H1 (cell line): ENCODE data around the gene WIPI1. TPM values are rescaled to one million over a fixed set of nuclear protein-coding genes. Genes with fewer than 3 reads are reported as not detected.

Source experiments
- CTCF ChIA-PET: fragments of 300-600 bp; sonication (Branson Sonifier 250); formaldehyde crosslinking; loops from one replicate; lab custom pipeline; 2021; ENCODE audit not compliant: partially characterized antibody; lab: Charles Lee
- POLR2A ChIA-PET: fragments of 300-600 bp; sonication (Branson Sonifier 250); formaldehyde crosslinking; loops from one replicate; lab custom pipeline; 2021; ENCODE audit warnings: inconsistent platforms; ENCODE audit not compliant: partially characterized antibody; lab: Charles Lee
- DNase-seq, 2 experiments: peaks; one replicate each; pipeline versions ENCODE4 v3.0.0 to v3.0.0-alpha.2; 2010 to 2022; ENCODE audit warnings: low spot score in 2 of 2, low read depth in 1 of 2, mixed read lengths in 1 of 2
- FAIRE-seq: peaks from 2 replicates; lab custom pipeline; 2011; peaks lifted over from hg19 to GRCh38; lab: Jason Lieb, UNC
- H2AFZ ChIP-seq: 2 replicates; pipeline ENCODE4 v1.8.1; 2012; ENCODE audit warnings: low read length, inconsistent platforms
- H2AK5ac ChIP-seq: 2 replicates; pipeline ENCODE4 v1.6.1; 2013; ENCODE audit warnings: low read depth, low read length
- H2BK120ac ChIP-seq: replicated peaks from 2 replicates; pipeline ENCODE3; 2013; ENCODE audit warnings: low read depth, low read length, inconsistent platforms
- H2BK12ac ChIP-seq: 2 replicates; pipeline ENCODE4 v1.6.1; 2013; ENCODE audit warnings: low read depth, low read length
- H2BK15ac ChIP-seq: 2 replicates; pipeline ENCODE4 v1.6.1; 2013; ENCODE audit warnings: low read length
- H2BK20ac ChIP-seq: 2 replicates; pipeline ENCODE4 v1.6.1; 2013; ENCODE audit warnings: low read length
- H2BK5ac ChIP-seq: 2 replicates; pipeline ENCODE4 v1.6.1; 2013; ENCODE audit warnings: low read depth, low read length
- H3K14ac ChIP-seq: 2 replicates; pipeline ENCODE4 v1.6.1; 2013; ENCODE audit warnings: inconsistent platforms; ENCODE audit not compliant: insufficient read length
- H3K18ac ChIP-seq: 2 replicates; pipeline ENCODE4 v1.6.1; 2013; ENCODE audit warnings: low read length; ENCODE audit errors: extremely low read depth
- H3K23ac ChIP-seq: 2 replicates; pipeline ENCODE4 v1.6.1; 2013; ENCODE audit warnings: inconsistent platforms; ENCODE audit not compliant: insufficient read length
- H3K23me2 ChIP-seq: 2 replicates; pipeline ENCODE4 v1.6.1; 2013; ENCODE audit warnings: low read depth, low read length
- H3K27ac ChIP-seq: 2 replicates; pipeline ENCODE4 v1.6.1; 2011; ENCODE audit warnings: low read depth, low read length, inconsistent platforms
- H3K27me3 ChIP-seq, 4 experiments: replicated peaks in 1 of 4; 1 replicate in 1 of 4; 2 replicates in 3 of 4; pipeline versions ENCODE4 v1.6.1 to v1.8.1; 2011 to 2013; ENCODE audit warnings: low read length in 3 of 4, mild to moderate bottlenecking in 3 of 4, inconsistent platforms in 2 of 4, mixed read lengths in 2 of 4, moderate library complexity in 1 of 4; ENCODE audit not compliant: control insufficient read depth in 3 of 4, insufficient read depth in 3 of 4; ENCODE audit errors: extremely low read depth in 1 of 4
- H3K36me3 ChIP-seq, 4 experiments: 2 replicates each; pipeline versions ENCODE4 v1.6.1 to v1.8.1; 2011 to 2013; ENCODE audit warnings: mild to moderate bottlenecking in 4 of 4, low read length in 3 of 4, moderate library complexity in 2 of 4, control low read depth in 1 of 4, inconsistent platforms in 1 of 4; ENCODE audit not compliant: insufficient read depth in 4 of 4, control insufficient read depth in 2 of 4
- H3K4ac ChIP-seq: replicated peaks from 2 replicates; pipeline ENCODE3; 2013; ENCODE audit warnings: low read length, low read depth, mixed read lengths, inconsistent platforms; ENCODE audit not compliant: insufficient read length
- H3K4me1 ChIP-seq, 4 experiments: replicated peaks in 1 of 4; 1 replicate in 1 of 4; 2 replicates in 3 of 4; pipeline versions ENCODE4 v1.6.1 to v1.8.1; 2011 to 2013; ENCODE audit warnings: low read length in 3 of 4, inconsistent platforms in 2 of 4, mixed read lengths in 1 of 4; ENCODE audit not compliant: insufficient read depth in 4 of 4, control insufficient read depth in 3 of 4
- H3K4me2 ChIP-seq, 2 experiments: 2 replicates each; pipeline versions ENCODE4 v1.6.1 to v1.8.1; 2011 to 2013; ENCODE audit warnings: low read depth in 2 of 2, low read length in 2 of 2, control low read depth in 1 of 2, inconsistent platforms in 1 of 2, mild to moderate bottlenecking in 1 of 2; ENCODE audit not compliant: insufficient read depth in 1 of 2
- H3K4me3 ChIP-seq, 4 experiments: fragments of 200-600, 300-600 bp in 1 of 4; sonication (generic), shearing (Covaris generic), sonication (Bioruptor Twin) in 1 of 4; 2 replicates each; pipeline versions ENCODE4 v1.5.1 to v1.8.1; 2011 to 2016; ENCODE audit warnings: low read length in 4 of 4, low read depth in 3 of 4, control low read depth in 2 of 4, inconsistent platforms in 2 of 4, mild to moderate bottlenecking in 2 of 4, mixed read lengths in 1 of 4, moderate library complexity in 1 of 4; ENCODE audit not compliant: insufficient read depth in 2 of 4; ENCODE audit errors: extremely low read depth in 1 of 4
- H3K56ac ChIP-seq: replicated peaks from 2 replicates; pipeline ENCODE3; 2013; ENCODE audit warnings: low read depth, mild to moderate bottlenecking, mixed read lengths, low read length, inconsistent platforms; ENCODE audit not compliant: insufficient read length
- H3K79me1 ChIP-seq: 2 replicates; pipeline ENCODE4 v1.6.1; 2013; ENCODE audit warnings: low read depth, low read length, control low read depth
- H3K79me2 ChIP-seq, 2 experiments: 2 replicates each; pipeline versions ENCODE4 v1.6.1 to v1.8.1; 2012 to 2013; ENCODE audit warnings: low read length in 2 of 2, mild to moderate bottlenecking in 2 of 2, inconsistent platforms in 1 of 2; ENCODE audit not compliant: insufficient read depth in 2 of 2, control insufficient read depth in 1 of 2
- H3K9ac ChIP-seq, 4 experiments: replicated peaks in 1 of 4; 1 replicate in 1 of 4; 2 replicates in 3 of 4; pipeline versions ENCODE4 v1.6.1 to v1.8.1; 2011 to 2013; ENCODE audit warnings: low read depth in 3 of 4, low read length in 3 of 4, control low read depth in 2 of 4, mild to moderate bottlenecking in 2 of 4, moderate library complexity in 2 of 4, inconsistent platforms in 1 of 4; ENCODE audit errors: extremely low read depth in 1 of 4
- H3K9me3 ChIP-seq, 2 experiments: 2 replicates each; pipeline versions ENCODE4 v1.6.1 to v1.8.1; 2012 to 2013; ENCODE audit warnings: mild to moderate bottlenecking in 2 of 2, moderate library complexity in 2 of 2, control low read depth in 1 of 2, inconsistent platforms in 1 of 2, low read depth in 1 of 2, low read length in 1 of 2, mixed read lengths in 1 of 2; ENCODE audit not compliant: insufficient read depth in 2 of 2
- H4K20me1 ChIP-seq, 2 experiments: replicated peaks in 1 of 2; 2 replicates each; pipeline versions ENCODE3 to v1.8.1; 2011 to 2013; ENCODE audit warnings: inconsistent platforms in 2 of 2, low read length in 2 of 2, mild to moderate bottlenecking in 1 of 2; ENCODE audit not compliant: insufficient read depth in 2 of 2, control insufficient read depth in 1 of 2
- H4K5ac ChIP-seq: 2 replicates; pipeline ENCODE4 v1.6.1; 2013; ENCODE audit warnings: low read length, low read depth, mixed read lengths, inconsistent platforms; ENCODE audit not compliant: insufficient read length
- H4K8ac ChIP-seq: 2 replicates; pipeline ENCODE4 v1.8.0; 2013; ENCODE audit warnings: mild to moderate bottlenecking, moderate library complexity, low read length, inconsistent platforms; ENCODE audit not compliant: insufficient read depth; ENCODE audit errors: extremely low read depth
- H4K91ac ChIP-seq: replicated peaks from 2 replicates; pipeline ENCODE3; 2013; ENCODE audit warnings: low read length, mixed read lengths, inconsistent platforms; ENCODE audit not compliant: insufficient read length
- ATF2 ChIP-seq: IDR thresholded peaks from 2 replicates; pipeline ENCODE4 v1.6.1; 2012; ENCODE audit warnings: low read length, inconsistent platforms
- EP300 ChIP-seq, 2 experiments: IDR thresholded peaks; 1 replicate in 1 of 2; 2 replicates in 1 of 2; pipeline ENCODE4 v1.6.1; 2011 to 2012; ENCODE audit warnings: low read depth in 2 of 2, low read length in 2 of 2, mild to moderate bottlenecking in 2 of 2, borderline replicate concordance in 1 of 2, inconsistent platforms in 1 of 2, moderate library complexity in 1 of 2
- EZH2 ChIP-seq: fragments of 200-600 bp; sonication (generic); IDR thresholded peaks from 2 replicates; pipeline ENCODE4 v1.7.1; 2012; ENCODE audit warnings: low read depth, mild to moderate bottlenecking, moderate library complexity, low read length, inconsistent platforms; ENCODE audit not compliant: severe bottlenecking
- FOSL1 ChIP-seq: IDR thresholded peaks from 2 replicates; pipeline ENCODE4 v1.6.1; 2011; ENCODE audit warnings: mild to moderate bottlenecking, low read depth, low read length, moderate library complexity; ENCODE audit not compliant: insufficient read depth
- NANOG ChIP-seq: IDR thresholded peaks from 2 replicates; pipeline ENCODE4 v1.6.1; 2011; ENCODE audit warnings: low read length, low read depth, mild to moderate bottlenecking, inconsistent platforms; ENCODE audit not compliant: insufficient read depth, poor library complexity, severe bottlenecking
- RBBP5 ChIP-seq: IDR thresholded peaks from 2 replicates; pipeline ENCODE4 v1.7.1; 2012; ENCODE audit warnings: low read depth, mild to moderate bottlenecking, inconsistent platforms, low read length, moderate library complexity, borderline replicate concordance
- RXRA ChIP-seq: IDR thresholded peaks from 2 replicates; pipeline ENCODE4 v1.6.1; 2011; ENCODE audit warnings: low read depth, mild to moderate bottlenecking, low read length, moderate library complexity; ENCODE audit not compliant: insufficient read depth
- SAP30 ChIP-seq: fragments of 300-600 bp; sonication (generic); IDR thresholded peaks from 2 replicates; pipeline ENCODE4 v1.7.1; 2012; ENCODE audit warnings: low read length, moderate library complexity, mild to moderate bottlenecking, inconsistent platforms; ENCODE audit not compliant: insufficient read depth, insufficient replicate concordance
- TCF12 ChIP-seq: IDR thresholded peaks from 2 replicates; pipeline ENCODE4 v1.6.1; 2011; ENCODE audit warnings: low read depth, mild to moderate bottlenecking, low read length
- TEAD4 ChIP-seq: IDR thresholded peaks from 2 replicates; pipeline ENCODE4 v1.6.1; 2012; ENCODE audit warnings: low read depth, low read length, inconsistent platforms, mixed read lengths
- WGBS, 2 experiments: shearing (Covaris generic) in 1 of 2; methylation state at CpG; one replicate each; pipeline versions ENCODE4 v1.1.6 to v1.1.7; 2013 to 2015; ENCODE audit warnings: low lambda C conversion rate in 2 of 2, mixed read lengths in 2 of 2, inconsistent platforms in 1 of 2, low coverage in 1 of 2, missing lambda C conversion rate in 1 of 2; ENCODE audit not compliant: insufficient replicate concordance in 2 of 2, insufficient coverage in 1 of 2, insufficient read length in 1 of 2; ENCODE audit errors: extremely low coverage in 1 of 2, missing lambda C conversion rate in 1 of 2; 5-methylcytosine and 5-hydroxymethylcytosine counted together
- polyA plus RNA-seq, 7 experiments: library from polyadenylated mRNA; depleted of rRNA in 3 of 7; stranded (reverse) in 5 of 7; unstranded in 2 of 7; fragments of >200 nt in 5 of 7; fragments of 200-250 nt in 2 of 7; gene quantifications; 1 replicate in 5 of 7; 2 replicates in 1 of 7; 4 replicates in 1 of 7; pipeline versions ENCODE4 v1.2.1 to v1.2.3, GENCODE V29; 2011 to 2013; ENCODE audit warnings: missing spikeins in 2 of 7, mixed read lengths in 2 of 7
- total RNA-seq: library from RNA; stranded (reverse); fragmentation: NEBNext Ultra II Directional; extraction: Animal tissue kit (Norgen Biotek cat#: 25700); gene quantifications from 2 replicates; pipeline ENCODE4 v1.2.1, GENCODE V29; 2021

Gene WIPI1
- total and polyA plus RNA-seq, 2 of the 8 experiments (the other 6 are each of a cell fraction or from before 2014, with no cell fraction given), result 16.6 to 17.4 TPM

- H2BK120ac ChIP-seq, result no peak overlapping the region
- DNase-seq (no peak), FAIRE-seq (no peak)
- 0 out of 2 replicates have a peak overlapping the region, but pooled peaks have one; percentile 5 for H2BK12ac ChIP-seq
- no peaks in the 10 kb centered on the region for H3K36me3 ChIP-seq
- no peak overlapping the region for H3K27ac ChIP-seq
- H4K5ac ChIP-seq, result no peak overlapping the region
- H3K18ac ChIP-seq, result no peak overlapping the region; the same call in 1 of the 2 replicates
- no peaks in the 10 kb centered on the region for H3K27me3 ChIP-seq
- WGBS, 2 experiments, result 61% methylated on average over 5 of the region's 5 CpGs; no CpG with 5 or more reads in 1 of the 2 experiments
- no peaks in the 10 kb centered on the region for H3K79me2 ChIP-seq
- no peak overlapping the region for H3K4ac ChIP-seq
- H2AK5ac ChIP-seq, result no peak overlapping the region
- H2AFZ ChIP-seq, result no peak overlapping the region
- POLR2A ChIA-PET, result interaction anchor here (1.0 to 3.4 kb wide), 3 partner anchors 213 to 281 kb away, joined by 3 to 10 read pairs (median 4); partner anchors contain the start of gene AMZ2
- no peak overlapping the region for H3K14ac ChIP-seq
- no peak overlapping the region for H3K9ac ChIP-seq
- no peak for TF ChIP-seq RXRA
- no peak for TF ChIP-seq NANOG
- no peak for TF ChIP-seq EP300 (IDR thresholded peaks at IDR 0.05; ENCODE audit: borderline replicate concordance in 1 of 2, low read depth in 2 of 2, low read length in 2 of 2)
- TF ChIP-seq TEAD4, result no peak
- no peak for TF ChIP-seq SAP30
- TF ChIP-seq TCF12, result no peak
- no peak for TF ChIP-seq RBBP5
- TF ChIP-seq EZH2, result no peak
- TF ChIP-seq ATF2, result no peak
- no peak for TF ChIP-seq FOSL1
- H3K56ac ChIP-seq, result no peak overlapping the region
- H3K4me3 ChIP-seq, result no peak overlapping the region
- peaks cover 0 to 1% of the 10 kb centered on the region in 2 experiments for H4K20me1 ChIP-seq
- H3K23me2 ChIP-seq, result peaks cover 5% of the 10 kb centered on the region; the same call in 1 of the 2 replicates
- H3K4me1 ChIP-seq, result peaks cover 0 to 9% (median 2%) of the 10 kb centered on the region in 4 experiments; a peak in 4 of 7 replicates
- no peak overlapping the region; a peak in 1 of 4 replicates for H3K4me2 ChIP-seq
- H4K8ac ChIP-seq, result no peak overlapping the region
- H2BK5ac ChIP-seq, result 0 out of 2 replicates have a peak overlapping the region, but pooled peaks have one; percentile 8
- H3K9me3 ChIP-seq, result no peaks in the 10 kb centered on the region
- no peak overlapping the region for H4K91ac ChIP-seq
- no peak overlapping the region for H2BK20ac ChIP-seq
- H3K79me1 ChIP-seq, result no peaks in the 10 kb centered on the region
- H3K23ac ChIP-seq, result no peak overlapping the region
- no peak overlapping the region for H2BK15ac ChIP-seq
- CTCF ChIA-PET, result interaction anchor here (1.2 to 3.8 kb wide), 4 partner anchors 12 to 442 kb away, joined by 3 to 18 read pairs (median 4); no protein-coding TSS in a partner anchor
Observed at GRCh38 chr17:68461589-68461988, 4.3 kb upstream of the WIPI1 start.
